H7 (cell line): ENCODE results near the gene AFTPH. TPM values are rescaled to one million over a fixed set of nuclear protein-coding genes. Genes with fewer than 3 reads are reported as not detected.

Source experiments
- total RNA-seq: library from RNA; depleted of rRNA; stranded (reverse); fragments of >200 nt; shearing (Covaris generic); gene quantifications from 2 replicates; pipeline ENCODE4 v1.2.3, GENCODE V29; 2014; rRNA removed

The AFTPH gene
- total RNA-seq, 1 experiment from 2014 or later, result 10.6 TPM

Other genes with a start within 250 kb of the AFTPH start
- gene LGALSL, start 70.2 kb upstream of the AFTPH start, total RNA-seq, result 12.0 and 12.1 TPM in 2 replicates
- 4.0 and 4.4 TPM in 2 replicates for gene SERTAD2, start 129.6 kb downstream of the AFTPH start, total RNA-seq